SK-N-SH (cell line): Measurements from ENCODE around the gene COL4A6. TPM values are rescaled to one million over a fixed set of nuclear protein-coding genes. Genes with fewer than 3 reads are reported as not detected.

Source experiments
- CTCF ChIA-PET: fragments of 300-600, 350-600 bp; formaldehyde crosslinking; extraction: SDS; loops from one replicate; lab custom pipeline; 2021; lab: Yijun Ruan, JAX
- POLR2A ChIA-PET: fragments of 350-600 bp; sonication (Branson Sonifier 250); formaldehyde crosslinking; extraction: SDS; loops from one replicate; lab custom pipeline; 2020; ENCODE audit warnings: antibody characterized with exemption, inconsistent platforms; lab: Yijun Ruan, JAX
- DNase-seq: peaks from one replicate; pipeline ENCODE4 v3.0.0; 2012
- H2AFZ ChIP-seq: fragments of 200-600 bp; sonication (generic); 2 replicates; pipeline ENCODE4 v1.8.1; 2016; ENCODE audit warnings: antibody characterized with exemption, mild to moderate bottlenecking, low read depth
- H3F3A ChIP-seq: fragments of 200-600 bp; sonication (generic); replicated peaks from 2 replicates; pipeline ENCODE3; 2016; ENCODE audit warnings: antibody characterized with exemption, mild to moderate bottlenecking; ENCODE audit not compliant: insufficient read depth
- H3K27ac ChIP-seq, 2 experiments: fragments of 200-500 bp in 1 of 2; fragments of 200-600 bp in 1 of 2; sonication (Bioruptor generic) in 1 of 2; sonication (generic), shearing (Covaris generic) in 1 of 2; 2 replicates each; pipeline versions ENCODE4 v1.5.1 to v1.6.1; 2014 to 2016; ENCODE audit warnings: low read depth in 2 of 2, inconsistent platforms in 1 of 2, low read length in 1 of 2, mild to moderate bottlenecking in 1 of 2, mixed read lengths in 1 of 2
- H3K27me3 ChIP-seq: fragments of 200-600 bp; sonication (generic), shearing (Covaris generic); 2 replicates; pipeline ENCODE4 v1.6.1; 2016; ENCODE audit warnings: mixed run types; ENCODE audit not compliant: insufficient read depth
- H3K36me3 ChIP-seq, 2 experiments: fragments of 200-500 bp in 1 of 2; fragments of 200-600 bp in 1 of 2; sonication (Bioruptor generic) in 1 of 2; sonication (generic) in 1 of 2; replicated peaks in 1 of 2; 2 replicates each; pipeline versions ENCODE3 to v1.5.1; 2014 to 2016; ENCODE audit warnings: low read length in 1 of 2, mild to moderate bottlenecking in 1 of 2; ENCODE audit not compliant: insufficient read depth in 2 of 2, control insufficient read depth in 1 of 2
- H3K4me1 ChIP-seq, 2 experiments: fragments of 200-500 bp in 1 of 2; fragments of 200-600 bp in 1 of 2; sonication (Bioruptor generic) in 1 of 2; sonication (generic), shearing (Covaris generic) in 1 of 2; 2 replicates each; pipeline versions ENCODE4 v1.5.1 to v1.6.1; 2014 to 2016; ENCODE audit warnings: low read depth in 1 of 2, low read length in 1 of 2, mixed run types in 1 of 2; ENCODE audit not compliant: insufficient read depth in 2 of 2, control insufficient read depth in 1 of 2
- H3K4me2 ChIP-seq: fragments of 200-600 bp; sonication (generic), shearing (Covaris generic); 2 replicates; pipeline ENCODE4 v1.6.1; 2017; ENCODE audit warnings: mixed run types
- H3K4me3 ChIP-seq, 2 experiments: fragments of 200-500 bp in 1 of 2; fragments of 200-600 bp in 1 of 2; sonication (Bioruptor generic) in 1 of 2; sonication (generic), shearing (Covaris generic) in 1 of 2; 2 replicates each; pipeline versions ENCODE4 v1.5.1 to v1.8.1; 2014 to 2016; ENCODE audit warnings: low read depth in 2 of 2, inconsistent platforms in 1 of 2, low read length in 1 of 2, mild to moderate bottlenecking in 1 of 2, mixed read lengths in 1 of 2, moderate library complexity in 1 of 2
- H3K79me2 ChIP-seq: fragments of 200-600 bp; sonication (generic); 2 replicates; pipeline ENCODE4 v1.8.1; 2017; ENCODE audit warnings: mild to moderate bottlenecking; ENCODE audit not compliant: insufficient read depth
- H3K9ac ChIP-seq: fragments of 200-600 bp; sonication (generic); 2 replicates; pipeline ENCODE4 v1.6.1; 2017; ENCODE audit warnings: mixed run types
- H3K9me2 ChIP-seq: fragments of 200-600 bp; sonication (generic); 2 replicates; pipeline ENCODE4 v1.6.1; 2017; ENCODE audit warnings: mixed run types
- H3K9me3 ChIP-seq: fragments of 200-600 bp; sonication (generic); 2 replicates; pipeline ENCODE4 v1.6.1; 2017; ENCODE audit warnings: mixed run types, mild to moderate bottlenecking, moderate library complexity
- H4K20me1 ChIP-seq: fragments of 200-600 bp; sonication (generic); 2 replicates; pipeline ENCODE4 v1.6.1; 2017; ENCODE audit warnings: mild to moderate bottlenecking, mixed run types; ENCODE audit not compliant: insufficient read depth
- CTCF ChIP-seq: fragments of 200-600 bp; sonication (generic); IDR thresholded peaks from 2 replicates; pipeline ENCODE4 v1.6.1; 2017; ENCODE audit warnings: antibody characterized with exemption, mild to moderate bottlenecking, moderate library complexity
- EP300 ChIP-seq, 2 experiments: IDR thresholded peaks; 2 replicates each; pipeline versions ENCODE4 v1.4.0 to v1.6.1; 2012; ENCODE audit warnings: borderline replicate concordance in 1 of 2, low read depth in 1 of 2, low read length in 1 of 2
- FOXM1 ChIP-seq: IDR thresholded peaks from 2 replicates; pipeline ENCODE4 v1.4.0; 2012; ENCODE audit warnings: low read depth, mild to moderate bottlenecking
- GATA2 ChIP-seq: sonication (generic); formaldehyde crosslinking; IDR thresholded peaks from 2 replicates; pipeline ENCODE4 v1.5.0; 2020; ENCODE audit warnings: mild to moderate bottlenecking, missing genetic modification reagents
- IRF3 ChIP-seq: fragments of 150-350 bp; IDR thresholded peaks from 2 replicates; pipeline ENCODE4 v1.6.1; 2016; ENCODE audit warnings: mild to moderate bottlenecking, low read depth, low read length
- MXI1 ChIP-seq: IDR thresholded peaks from 2 replicates; pipeline ENCODE4 v1.6.1; 2012; ENCODE audit warnings: mild to moderate bottlenecking, low read depth, low read length, improper control_type of control experiment
- NFIC ChIP-seq: IDR thresholded peaks from 2 replicates; pipeline ENCODE4 v1.4.0; 2012; ENCODE audit warnings: borderline replicate concordance
- NRF1 ChIP-seq: IDR thresholded peaks from 2 replicates; pipeline ENCODE4 v1.6.1; 2012; ENCODE audit warnings: low read depth, mild to moderate bottlenecking, low read length
- PBX3 ChIP-seq: IDR thresholded peaks from 2 replicates; pipeline ENCODE4; 2012
- RCOR1 ChIP-seq: fragments of 150-350 bp; IDR thresholded peaks from 2 replicates; pipeline ENCODE4 v1.6.1; 2017; ENCODE audit warnings: antibody characterized with exemption, low read length
- REST ChIP-seq: IDR thresholded peaks from 2 replicates; pipeline ENCODE4 v1.6.1; 2012; ENCODE audit warnings: mild to moderate bottlenecking, low read depth, low read length, moderate library complexity
- RXRA ChIP-seq: IDR thresholded peaks from 2 replicates; pipeline ENCODE4 v1.4.0; 2012; ENCODE audit warnings: low read depth, mild to moderate bottlenecking, borderline replicate concordance
- SMC3 ChIP-seq: IDR thresholded peaks from 2 replicates; pipeline ENCODE4 v1.6.1; 2012; ENCODE audit warnings: low read depth, low read length, improper control_type of control experiment
- TCF12 ChIP-seq: IDR thresholded peaks from 2 replicates; pipeline ENCODE4 v1.4.0; 2012
- WGBS: methylation state at CpG from one replicate; pipeline ENCODE4 v1.1.6; 2017; ENCODE audit warnings: low lambda C conversion rate; 5-methylcytosine and 5-hydroxymethylcytosine counted together
- polyA plus RNA-seq, 3 experiments: library from polyadenylated mRNA; depleted of rRNA; stranded (reverse); fragments of >200 nt; gene quantifications; 2 replicates each; pipeline ENCODE4 v1.2.3, GENCODE V29; 2012
- TF ChIP-seq, protein P1 (sequence below): IDR thresholded peaks from 2 replicates; pipeline ENCODE4 v1.4.0; 2012; ENCODE audit warnings: low read depth, borderline replicate concordance
- TF ChIP-seq, protein P2 (sequence below): fragments of 150-350 bp; IDR thresholded peaks from 2 replicates; pipeline ENCODE4 v1.6.1; 2017; ENCODE audit warnings: antibody characterized with exemption, low read length, low read depth, borderline replicate concordance

Gene COL4A6
- polyA plus RNA-seq, 1 of the 3 experiments (the other 2 are of a cell fraction): not detected

- WGBS: 4% methylated on average over 7 of the region's 7 CpGs
- no peaks in the 10 kb centered on the region for H3K9me3 ChIP-seq
- no peaks in the 10 kb centered on the region for H3K79me2 ChIP-seq
- CTCF ChIA-PET: no interaction called here
- no peaks in the 10 kb centered on the region for H3F3A ChIP-seq
- no peak overlapping the region for H3K9ac ChIP-seq
- no peaks in the 10 kb centered on the region for H4K20me1 ChIP-seq
- no peaks in the 10 kb centered on the region; the same call in 1 of the 2 replicates for H3K27me3 ChIP-seq
- POLR2A ChIA-PET: no interaction called here
- no peaks in the 10 kb centered on the region for H3K36me3 ChIP-seq
- no peak overlapping the region for H2AFZ ChIP-seq
- no peak for DNase-seq
- H3K27ac ChIP-seq: no peak overlapping the region
- no peak overlapping the region for H3K4me2 ChIP-seq
- H3K9me2 ChIP-seq: no peaks in the 10 kb centered on the region; the same call in 1 of the 2 replicates
- TF ChIP-seq IRF3 (no peak), RXRA (no peak), PBX3 (no peak), MXI1 (no peak), SMC3 (no peak), EP300 (IDR thresholded peaks at IDR 0.05; ENCODE audit: borderline replicate concordance in 1 of 2, low read depth in 1 of 2, low read length in 1 of 2) (no peak), NRF1 (no peak), RCOR1 (no peak), NFIC (no peak), FOXM1 (no peak), TCF12 (no peak), CTCF (no peak), GATA2 (CRISPR knock-in tag) (no peak), REST (no peak)
- TF ChIP-seq, protein P1, sequence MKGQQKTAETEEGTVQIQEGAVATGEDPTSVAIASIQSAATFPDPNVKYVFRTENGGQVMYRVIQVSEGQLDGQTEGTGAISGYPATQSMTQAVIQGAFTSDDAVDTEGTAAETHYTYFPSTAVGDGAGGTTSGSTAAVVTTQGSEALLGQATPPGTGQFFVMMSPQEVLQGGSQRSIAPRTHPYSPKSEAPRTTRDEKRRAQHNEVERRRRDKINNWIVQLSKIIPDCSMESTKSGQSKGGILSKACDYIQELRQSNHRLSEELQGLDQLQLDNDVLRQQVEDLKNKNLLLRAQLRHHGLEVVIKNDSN: no peak
- TF ChIP-seq, protein P2, sequence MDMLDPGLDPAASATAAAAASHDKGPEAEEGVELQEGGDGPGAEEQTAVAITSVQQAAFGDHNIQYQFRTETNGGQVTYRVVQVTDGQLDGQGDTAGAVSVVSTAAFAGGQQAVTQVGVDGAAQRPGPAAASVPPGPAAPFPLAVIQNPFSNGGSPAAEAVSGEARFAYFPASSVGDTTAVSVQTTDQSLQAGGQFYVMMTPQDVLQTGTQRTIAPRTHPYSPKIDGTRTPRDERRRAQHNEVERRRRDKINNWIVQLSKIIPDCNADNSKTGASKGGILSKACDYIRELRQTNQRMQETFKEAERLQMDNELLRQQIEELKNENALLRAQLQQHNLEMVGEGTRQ: no peak
- H3K4me1 ChIP-seq: no peaks in the 10 kb centered on the region
- no peak overlapping the region for H3K4me3 ChIP-seq
Measured at GRCh38 chrX:108331126-108331909, 106.9 kb downstream of the COL4A6 start.
